ENCODE data around the gene EIF6. TPM values are rescaled to one million over a fixed set of nuclear protein-coding genes. Genes with fewer than 3 reads are reported as not detected.

EIF6 gene
- total and polyA plus RNA-seq, 9 of the 15 experiments (the other 6 are each of a cell fraction or from before 2014, with no cell fraction given): 165 to 832 (median 229) TPM

- peak; percentile 75 for TF ChIP-seq SIN3B (IDR thresholded peaks at IDR 0.05; ENCODE audit: low read depth)
- TF ChIP-seq SP2 (IDR thresholded peaks at IDR 0.05; ENCODE audit: extremely low read depth, low read depth, low read length, poor library complexity, severe bottlenecking): peak; percentile 97
- TF ChIP-seq RB1 (IDR thresholded peaks at IDR 0.05; ENCODE audit: low read depth): peak; percentile 56; the same call in 1 of the 2 replicates
- no peak for TF ChIP-seq RBM14 (IDR thresholded peaks at IDR 0.05; ENCODE audit: borderline replicate concordance, insufficient read depth, low read depth, low read length)
- TF ChIP-seq, protein P1, sequence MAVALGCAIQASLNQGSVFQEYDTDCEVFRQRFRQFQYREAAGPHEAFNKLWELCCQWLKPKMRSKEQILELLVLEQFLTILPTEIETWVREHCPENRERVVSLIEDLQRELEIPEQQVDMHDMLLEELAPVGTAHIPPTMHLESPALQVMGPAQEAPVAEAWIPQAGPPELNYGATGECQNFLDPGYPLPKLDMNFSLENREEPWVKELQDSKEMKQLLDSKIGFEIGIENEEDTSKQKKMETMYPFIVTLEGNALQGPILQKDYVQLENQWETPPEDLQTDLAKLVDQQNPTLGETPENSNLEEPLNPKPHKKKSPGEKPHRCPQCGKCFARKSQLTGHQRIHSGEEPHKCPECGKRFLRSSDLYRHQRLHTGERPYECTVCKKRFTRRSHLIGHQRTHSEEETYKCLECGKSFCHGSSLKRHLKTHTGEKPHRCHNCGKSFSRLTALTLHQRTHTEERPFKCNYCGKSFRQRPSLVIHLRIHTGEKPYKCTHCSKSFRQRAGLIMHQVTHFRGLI (CRISPR knock-in tag; IDR thresholded peaks at IDR 0.05): peak; percentile 66; the same call in 1 of the 2 replicates
- peak; percentile 85 for TF ChIP-seq POLR2G (IDR thresholded peaks at IDR 0.05; ENCODE audit: low read depth, low read length)
- peak; percentile 84 for TF ChIP-seq TAF1 (IDR thresholded peaks at IDR 0.05; ENCODE audit: control insufficient read depth, extremely low read depth, insufficient read depth, low read length, severe bottlenecking)
- TF ChIP-seq NRF1 (conservative IDR thresholded peaks at IDR 0.05 in 1 of 2, IDR thresholded peaks at IDR 0.05 in 1 of 2): peak; percentile 73 to 77
- TF ChIP-seq, protein P2, sequence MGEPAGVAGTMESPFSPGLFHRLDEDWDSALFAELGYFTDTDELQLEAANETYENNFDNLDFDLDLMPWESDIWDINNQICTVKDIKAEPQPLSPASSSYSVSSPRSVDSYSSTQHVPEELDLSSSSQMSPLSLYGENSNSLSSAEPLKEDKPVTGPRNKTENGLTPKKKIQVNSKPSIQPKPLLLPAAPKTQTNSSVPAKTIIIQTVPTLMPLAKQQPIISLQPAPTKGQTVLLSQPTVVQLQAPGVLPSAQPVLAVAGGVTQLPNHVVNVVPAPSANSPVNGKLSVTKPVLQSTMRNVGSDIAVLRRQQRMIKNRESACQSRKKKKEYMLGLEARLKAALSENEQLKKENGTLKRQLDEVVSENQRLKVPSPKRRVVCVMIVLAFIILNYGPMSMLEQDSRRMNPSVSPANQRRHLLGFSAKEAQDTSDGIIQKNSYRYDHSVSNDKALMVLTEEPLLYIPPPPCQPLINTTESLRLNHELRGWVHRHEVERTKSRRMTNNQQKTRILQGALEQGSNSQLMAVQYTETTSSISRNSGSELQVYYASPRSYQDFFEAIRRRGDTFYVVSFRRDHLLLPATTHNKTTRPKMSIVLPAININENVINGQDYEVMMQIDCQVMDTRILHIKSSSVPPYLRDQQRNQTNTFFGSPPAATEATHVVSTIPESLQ (CRISPR knock-in tag; IDR thresholded peaks at IDR 0.05): 0 out of 2 replicates have a peak, but pooled peaks have one; percentile 57
- peak; percentile 68 to 94; a peak in 3 of 4 replicates for TF ChIP-seq SRF (CRISPR knock-in tag; IDR thresholded peaks at IDR 0.05)
- TF ChIP-seq, protein P3, sequence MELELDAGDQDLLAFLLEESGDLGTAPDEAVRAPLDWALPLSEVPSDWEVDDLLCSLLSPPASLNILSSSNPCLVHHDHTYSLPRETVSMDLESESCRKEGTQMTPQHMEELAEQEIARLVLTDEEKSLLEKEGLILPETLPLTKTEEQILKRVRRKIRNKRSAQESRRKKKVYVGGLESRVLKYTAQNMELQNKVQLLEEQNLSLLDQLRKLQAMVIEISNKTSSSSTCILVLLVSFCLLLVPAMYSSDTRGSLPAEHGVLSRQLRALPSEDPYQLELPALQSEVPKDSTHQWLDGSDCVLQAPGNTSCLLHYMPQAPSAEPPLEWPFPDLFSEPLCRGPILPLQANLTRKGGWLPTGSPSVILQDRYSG (tag; conservative IDR thresholded peaks at IDR 0.05; ENCODE audit: low read depth): no peak
- peak; percentile 10 for TF ChIP-seq MXD1 (CRISPR knock-in tag; IDR thresholded peaks at IDR 0.05; ENCODE audit: borderline replicate concordance, poor library complexity, severe bottlenecking)
- no peak for TF ChIP-seq SMC3 (conservative IDR thresholded peaks at IDR 0.05; ENCODE audit: insufficient read depth, low read depth, low read length)
- TF ChIP-seq ZNF561 (CRISPR knock-in tag; conservative IDR thresholded peaks at IDR 0.05): no peak
- TF ChIP-seq, protein P4, sequence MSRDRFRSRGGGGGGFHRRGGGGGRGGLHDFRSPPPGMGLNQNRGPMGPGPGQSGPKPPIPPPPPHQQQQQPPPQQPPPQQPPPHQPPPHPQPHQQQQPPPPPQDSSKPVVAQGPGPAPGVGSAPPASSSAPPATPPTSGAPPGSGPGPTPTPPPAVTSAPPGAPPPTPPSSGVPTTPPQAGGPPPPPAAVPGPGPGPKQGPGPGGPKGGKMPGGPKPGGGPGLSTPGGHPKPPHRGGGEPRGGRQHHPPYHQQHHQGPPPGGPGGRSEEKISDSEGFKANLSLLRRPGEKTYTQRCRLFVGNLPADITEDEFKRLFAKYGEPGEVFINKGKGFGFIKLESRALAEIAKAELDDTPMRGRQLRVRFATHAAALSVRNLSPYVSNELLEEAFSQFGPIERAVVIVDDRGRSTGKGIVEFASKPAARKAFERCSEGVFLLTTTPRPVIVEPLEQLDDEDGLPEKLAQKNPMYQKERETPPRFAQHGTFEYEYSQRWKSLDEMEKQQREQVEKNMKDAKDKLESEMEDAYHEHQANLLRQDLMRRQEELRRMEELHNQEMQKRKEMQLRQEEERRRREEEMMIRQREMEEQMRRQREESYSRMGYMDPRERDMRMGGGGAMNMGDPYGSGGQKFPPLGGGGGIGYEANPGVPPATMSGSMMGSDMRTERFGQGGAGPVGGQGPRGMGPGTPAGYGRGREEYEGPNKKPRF (IDR thresholded peaks at IDR 0.05; ENCODE audit: low read depth, low read length): no peak
- peak; percentile 67 for TF ChIP-seq HMGN3 (IDR thresholded peaks at IDR 0.05; ENCODE audit: borderline replicate concordance, extremely low read depth, insufficient read length, low read depth, low read length)
Measured at GRCh38 chr20:35284267-35284991, at the start of gene EIF6 (continued).

All from K562 (cell line).